Epithelial cell of esophagus (primary cell): ENCODE measurements around the gene CDH12.
A peak's percentile ranks its signal among the peaks of the same experiment; 100 is the strongest.

Experiments
- DNase-seq: peaks from one replicate; pipeline ENCODE4 v3.0.0; 2010; ENCODE audit warnings: low read depth
- H3K4me3 ChIP-seq: 2 replicates; pipeline ENCODE4 v1.5.1; 2011; ENCODE audit warnings: mild to moderate bottlenecking, low read length, control low read depth
- TF ChIP-seq, protein P1 (sequence below): IDR thresholded peaks from 2 replicates; pipeline ENCODE4 v1.5.1; 2011; ENCODE audit warnings: low read depth, mild to moderate bottlenecking, low read length, control low read depth, inconsistent platforms; ENCODE audit not compliant: insufficient read depth; ENCODE audit errors: missing control alignments

The CDH12 gene

DNA sequence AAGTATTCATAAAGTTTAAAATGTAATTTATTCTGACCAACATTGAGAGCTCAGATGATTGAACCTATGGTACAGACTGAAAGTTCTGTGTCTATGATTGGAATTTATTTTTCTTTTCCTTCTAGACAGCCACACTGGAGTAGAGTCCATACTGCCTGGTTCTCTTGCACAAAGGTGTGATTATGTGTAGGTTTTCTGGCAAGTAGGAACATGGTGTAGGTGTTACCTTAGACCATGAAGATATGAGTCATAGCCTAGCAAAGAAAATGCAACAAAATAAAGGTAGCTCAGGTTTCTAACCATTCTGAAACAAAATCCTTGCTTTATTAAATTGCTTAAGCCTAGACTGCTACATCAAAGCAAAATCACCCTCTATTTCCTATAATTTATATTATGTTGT, 143.4 kb downstream of the CDH12 start:
- peak; percentile 84 for DNase-seq
- TF ChIP-seq, protein P1, sequence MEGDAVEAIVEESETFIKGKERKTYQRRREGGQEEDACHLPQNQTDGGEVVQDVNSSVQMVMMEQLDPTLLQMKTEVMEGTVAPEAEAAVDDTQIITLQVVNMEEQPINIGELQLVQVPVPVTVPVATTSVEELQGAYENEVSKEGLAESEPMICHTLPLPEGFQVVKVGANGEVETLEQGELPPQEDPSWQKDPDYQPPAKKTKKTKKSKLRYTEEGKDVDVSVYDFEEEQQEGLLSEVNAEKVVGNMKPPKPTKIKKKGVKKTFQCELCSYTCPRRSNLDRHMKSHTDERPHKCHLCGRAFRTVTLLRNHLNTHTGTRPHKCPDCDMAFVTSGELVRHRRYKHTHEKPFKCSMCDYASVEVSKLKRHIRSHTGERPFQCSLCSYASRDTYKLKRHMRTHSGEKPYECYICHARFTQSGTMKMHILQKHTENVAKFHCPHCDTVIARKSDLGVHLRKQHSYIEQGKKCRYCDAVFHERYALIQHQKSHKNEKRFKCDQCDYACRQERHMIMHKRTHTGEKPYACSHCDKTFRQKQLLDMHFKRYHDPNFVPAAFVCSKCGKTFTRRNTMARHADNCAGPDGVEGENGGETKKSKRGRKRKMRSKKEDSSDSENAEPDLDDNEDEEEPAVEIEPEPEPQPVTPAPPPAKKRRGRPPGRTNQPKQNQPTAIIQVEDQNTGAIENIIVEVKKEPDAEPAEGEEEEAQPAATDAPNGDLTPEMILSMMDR: no peak
- H3K4me3 ChIP-seq: no peak overlapping the region

DNA sequence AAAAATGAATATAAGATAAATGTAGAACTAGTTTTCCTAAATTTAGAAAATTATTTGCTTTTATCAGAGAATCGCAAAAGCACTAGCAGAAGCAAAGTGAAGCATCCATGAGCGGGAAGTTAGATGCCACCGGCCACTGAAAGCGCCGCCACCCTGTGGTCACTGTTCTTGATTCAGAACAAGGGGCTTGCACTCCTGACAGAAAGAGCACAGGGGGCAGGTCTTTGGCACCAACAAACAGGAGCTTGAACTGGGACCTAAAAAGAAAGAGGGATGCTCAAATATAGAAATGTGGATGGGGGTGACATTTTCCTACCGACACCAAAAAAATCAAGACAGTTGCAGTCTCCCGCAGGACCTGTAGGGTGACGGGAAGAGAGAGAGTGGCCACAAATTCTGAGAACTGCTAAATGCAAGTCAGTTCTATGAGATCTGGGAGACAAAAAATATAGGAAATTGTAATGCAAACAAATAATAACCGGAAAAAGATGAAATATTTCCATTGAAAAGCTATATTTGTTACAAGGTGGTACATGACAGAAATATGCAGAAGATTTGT, 144.3 kb downstream of the CDH12 start:
- DNase-seq: no peak
- no peak overlapping the region for H3K4me3 ChIP-seq
- TF ChIP-seq, protein P1: no peak

DNA sequence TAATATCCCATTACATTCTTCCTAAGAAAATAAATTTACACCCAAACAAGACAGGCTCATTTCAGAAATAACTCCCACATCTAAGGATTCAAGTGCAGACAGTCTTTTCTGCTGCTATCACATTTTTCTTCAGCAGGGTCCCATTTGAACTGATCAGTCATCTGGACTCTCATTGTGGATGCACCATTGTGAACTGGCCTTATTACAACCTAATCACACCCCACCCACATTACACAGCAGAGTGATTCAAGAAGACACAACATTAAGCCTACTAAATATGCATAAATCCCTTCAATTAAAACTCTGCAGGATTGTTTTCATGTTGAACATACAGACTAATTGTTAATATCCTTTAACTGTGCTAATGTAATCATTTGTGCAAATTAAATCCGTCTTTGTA, 146.2 kb downstream of the CDH12 start:
- DNase-seq: no peak
- TF ChIP-seq, protein P1: no peak
- H3K4me3 ChIP-seq: no peak overlapping the region

DNA sequence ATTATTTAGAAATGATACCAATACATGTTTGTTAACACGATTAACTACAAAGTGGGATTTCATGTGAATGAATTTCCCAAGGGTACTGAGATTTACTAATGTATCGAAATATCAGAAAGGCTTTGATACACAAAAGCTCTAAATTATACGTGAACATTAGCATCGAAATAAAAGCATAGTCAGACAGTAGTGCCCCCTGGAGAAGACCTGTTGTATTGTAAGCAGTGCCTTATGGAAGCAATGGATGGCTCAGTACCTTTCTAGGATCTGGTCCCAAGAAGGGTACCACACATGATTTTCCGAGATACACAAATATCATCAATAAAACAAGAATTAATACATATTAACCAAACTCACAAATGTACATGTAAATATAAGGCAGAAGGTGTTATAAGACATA, 153.8 kb downstream of the CDH12 start:
- no peak for DNase-seq
- TF ChIP-seq, protein P1: no peak
- no peak overlapping the region for H3K4me3 ChIP-seq

DNA sequence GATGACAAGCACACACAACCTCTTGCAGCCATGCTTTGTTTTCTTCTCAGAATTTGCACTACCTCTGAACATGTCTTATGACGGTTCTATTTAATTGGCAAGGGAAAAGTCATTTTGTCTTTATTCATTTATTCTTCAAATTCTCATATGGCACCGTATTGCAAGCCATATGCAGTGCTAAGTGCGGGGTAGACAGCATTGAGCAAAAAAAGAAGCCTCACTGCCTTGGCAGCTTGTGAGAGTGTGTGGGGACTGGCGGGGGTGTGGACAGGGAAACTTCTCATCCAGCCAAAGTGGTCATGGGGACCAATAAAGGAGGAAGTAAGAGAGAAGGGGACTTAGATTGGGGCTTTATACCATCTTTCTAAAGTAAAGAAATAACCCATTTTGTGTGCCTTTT, 160.0 kb downstream of the CDH12 start:
- no peak overlapping the region for H3K4me3 ChIP-seq
- TF ChIP-seq, protein P1: no peak
- no peak for DNase-seq

DNA sequence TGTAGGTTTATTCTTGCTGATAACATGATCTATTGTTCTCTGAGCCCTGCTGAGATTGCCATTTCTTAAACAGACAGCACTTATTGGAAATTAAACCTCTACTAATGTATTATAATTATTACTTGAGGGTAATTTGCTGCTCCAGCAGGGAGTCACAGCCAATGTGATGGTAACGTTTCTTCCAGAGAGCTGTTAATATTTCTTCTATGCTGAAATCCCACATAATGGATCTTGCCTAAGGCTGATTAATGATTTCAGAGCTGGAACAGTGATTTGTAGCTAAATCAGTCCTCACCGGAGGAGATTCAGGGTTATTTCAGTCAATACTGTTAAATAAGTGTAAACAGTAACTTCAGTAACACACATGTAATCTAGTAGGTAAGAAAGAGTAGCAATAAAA, 170.1 kb downstream of the CDH12 start:
- TF ChIP-seq, protein P1: no peak
- no peak overlapping the region for H3K4me3 ChIP-seq
- no peak for DNase-seq

DNA sequence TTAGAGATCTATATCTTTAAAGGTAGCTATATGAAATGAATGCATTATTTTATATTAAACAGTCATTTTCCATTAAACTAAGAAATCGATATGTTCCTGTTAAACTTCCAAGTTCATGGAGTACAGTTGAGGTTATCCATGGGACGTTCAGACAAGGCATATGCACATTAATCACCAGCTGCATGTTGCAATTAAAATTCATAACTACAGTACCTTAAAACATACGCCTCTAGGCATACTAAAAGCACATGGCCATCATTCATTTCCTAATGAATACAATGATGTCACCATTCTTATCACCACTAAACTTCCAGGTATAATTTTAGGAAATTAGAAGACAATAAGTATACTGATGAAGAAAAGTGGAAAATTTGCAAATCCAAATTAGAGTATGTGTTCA, 174.3 kb downstream of the CDH12 start:
- TF ChIP-seq, protein P1: no peak
- H3K4me3 ChIP-seq: no peak overlapping the region
- peak; percentile 65 for DNase-seq
